Measurements from ENCODE around the gene IGLL1.
"Not testable (repeated sequence)": the region's sequence is repeated elsewhere in the genome, so short reads cannot be mapped to it uniquely, and the experiment has no call there.

IGLL1 gene

GRCh38 chr22:23591201-23591791 lies 11.2 kb upstream of the IGLL1 start:
- DNase-seq (ENCODE audit: low read depth, low spot score), result peak; percentile 88

- no peak for DNase-seq (ENCODE audit: low read depth, low spot score)
Measured at GRCh38 chr22:23583836-23584235, 3.7 kb upstream of the IGLL1 start.

GRCh38 chr22:23583153-23583552 lies 3.1 kb upstream of the IGLL1 start:
- DNase-seq (ENCODE audit: low read depth, low spot score), result no peak

GRCh38 chr22:23581260-23581650 lies 1.2 kb upstream of the IGLL1 start:
- no peak for DNase-seq (ENCODE audit: low read depth, low spot score)

- no peak for DNase-seq (ENCODE audit: low read depth, low spot score)
Measured at GRCh38 chr22:23580576-23581259, 628 bp upstream of the IGLL1 start.

- DNase-seq (ENCODE audit: low read depth, low spot score), result no peak
Measured at GRCh38 chr22:23579280-23579679, 810 bp downstream of the IGLL1 start.

GRCh38 chr22:23578306-23578705 lies 1.8 kb downstream of the IGLL1 start:
- no peak for DNase-seq (ENCODE audit: low read depth, low spot score)

- DNase-seq (ENCODE audit: low read depth, low spot score), result no peak
Measured at GRCh38 chr22:23576681-23577080, 3.4 kb downstream of the IGLL1 start.

GRCh38 chr22:23575601-23576000 lies 4.5 kb downstream of the IGLL1 start:
- DNase-seq (ENCODE audit: low read depth, low spot score), result no peak

GRCh38 chr22:23574877-23575276 lies 5.2 kb downstream of the IGLL1 start:
- peak; percentile 53 for DNase-seq (ENCODE audit: low read depth, low spot score)

GRCh38 chr22:23574371-23574811 lies 5.7 kb downstream of the IGLL1 start:
- DNase-seq (ENCODE audit: low read depth, low spot score), result peak; percentile 39

- DNase-seq (ENCODE audit: low read depth, low spot score), result not testable (repeated sequence)
Measured at GRCh38 chr22:23573701-23574235, 6.3 kb downstream of the IGLL1 start.

GRCh38 chr22:23573106-23573505 lies 7.0 kb downstream of the IGLL1 start:
- DNase-seq (ENCODE audit: low read depth, low spot score), result not testable (repeated sequence)

- DNase-seq (ENCODE audit: low read depth, low spot score), result no peak
Measured at GRCh38 chr22:23571486-23571885, 8.6 kb downstream of the IGLL1 start.

- DNase-seq (ENCODE audit: low read depth, low spot score), result no peak
Measured at GRCh38 chr22:23570681-23571080, 9.4 kb downstream of the IGLL1 start.

- no peak for DNase-seq (ENCODE audit: low read depth, low spot score)
Measured at GRCh38 chr22:23569716-23570115, 10.4 kb downstream of the IGLL1 start.

GRCh38 chr22:23569291-23569690 lies 10.8 kb downstream of the IGLL1 start:
- no peak for DNase-seq (ENCODE audit: low read depth, low spot score)

- no peak for DNase-seq (ENCODE audit: low read depth, low spot score)
Measured at GRCh38 chr22:23566705-23567475, 13.2 kb downstream of the IGLL1 start.

- DNase-seq (ENCODE audit: low read depth, low spot score), result no peak
Measured at GRCh38 chr22:23565915-23566704, 14.0 kb downstream of the IGLL1 start.

- peak; percentile 69 for DNase-seq (ENCODE audit: low read depth, low spot score)
Measured at GRCh38 chr22:23565305-23565914, 14.7 kb downstream of the IGLL1 start.

GRCh38 chr22:23564276-23564675 lies 15.8 kb downstream of the IGLL1 start:
- no peak for DNase-seq (ENCODE audit: low read depth, low spot score)

Data from ELF-1 (cell line).